OCI-LY7 (cell line): ENCODE data around the gene CMPK1.

ENCODE experiments used
- EZH2phosphoT487 ChIP-seq: fragments of 200-600 bp; sonication (generic); IDR thresholded peaks from 2 replicates; pipeline ENCODE4 v1.6.1; 2018; ENCODE audit warnings: low read depth, borderline replicate concordance, mild to moderate bottlenecking, mixed run types, antibody characterized with exemption, low read length, moderate library complexity, mixed read lengths
- TF ChIP-seq, protein P1 (sequence below): fragments of 200-600 bp; sonication (generic); conservative IDR thresholded peaks from 2 replicates; pipeline ENCODE4 v1.5.1; 2014; ENCODE audit warnings: mild to moderate bottlenecking, antibody characterized with exemption, low read length, moderate library complexity, mixed read lengths

GRCh38 chr1:47338249-47339077 lies 4.9 kb downstream of the CMPK1 start:
- TF ChIP-seq, protein P1, sequence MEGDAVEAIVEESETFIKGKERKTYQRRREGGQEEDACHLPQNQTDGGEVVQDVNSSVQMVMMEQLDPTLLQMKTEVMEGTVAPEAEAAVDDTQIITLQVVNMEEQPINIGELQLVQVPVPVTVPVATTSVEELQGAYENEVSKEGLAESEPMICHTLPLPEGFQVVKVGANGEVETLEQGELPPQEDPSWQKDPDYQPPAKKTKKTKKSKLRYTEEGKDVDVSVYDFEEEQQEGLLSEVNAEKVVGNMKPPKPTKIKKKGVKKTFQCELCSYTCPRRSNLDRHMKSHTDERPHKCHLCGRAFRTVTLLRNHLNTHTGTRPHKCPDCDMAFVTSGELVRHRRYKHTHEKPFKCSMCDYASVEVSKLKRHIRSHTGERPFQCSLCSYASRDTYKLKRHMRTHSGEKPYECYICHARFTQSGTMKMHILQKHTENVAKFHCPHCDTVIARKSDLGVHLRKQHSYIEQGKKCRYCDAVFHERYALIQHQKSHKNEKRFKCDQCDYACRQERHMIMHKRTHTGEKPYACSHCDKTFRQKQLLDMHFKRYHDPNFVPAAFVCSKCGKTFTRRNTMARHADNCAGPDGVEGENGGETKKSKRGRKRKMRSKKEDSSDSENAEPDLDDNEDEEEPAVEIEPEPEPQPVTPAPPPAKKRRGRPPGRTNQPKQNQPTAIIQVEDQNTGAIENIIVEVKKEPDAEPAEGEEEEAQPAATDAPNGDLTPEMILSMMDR, result no peak
- no peak for TF ChIP-seq EZH2phosphoT487
